ENCODE data around the gene MVD. TPM values are rescaled to one million over a fixed set of nuclear protein-coding genes. Genes with fewer than 3 reads are reported as not detected.

The MVD gene
- total RNA-seq, 1 experiment from 2014 or later: 38.3 TPM

GRCh38 chr16:88651989-88652761 lies 10.7 kb downstream of the MVD start:
- no peaks in the 10 kb centered on the region for H3K79me2 ChIP-seq (ENCODE audit: low read length)
- BruUV-seq (replicated peaks): TSS peak; percentile 49
- CTCF ChIA-PET: no interaction called here
- no peak overlapping the region for H3K27ac ChIP-seq (ENCODE audit: low read length)
- no peak overlapping the region for H3K4me2 ChIP-seq (ENCODE audit: low read length)
- ATAC-seq: no peak
- no peak overlapping the region for H3K9ac ChIP-seq (ENCODE audit: low read length)
- H3F3A ChIP-seq (ENCODE audit: low read length, unreplicated experiment): no peaks in the 10 kb centered on the region
- H2AFZ ChIP-seq (ENCODE audit: low read length): no peak overlapping the region
- intact Hi-C loops (cut with micrococcal nuclease): no loop called here
- no peaks in the 10 kb centered on the region for H3K9me2 ChIP-seq (replicated peaks; ENCODE audit: low read length)
- DNase-seq: no peak
- TF ChIP-seq EZH2phosphoT487 (IDR thresholded peaks at IDR 0.05; ENCODE audit: borderline replicate concordance, low read length): no peak
- TF ChIP-seq, protein P1, sequence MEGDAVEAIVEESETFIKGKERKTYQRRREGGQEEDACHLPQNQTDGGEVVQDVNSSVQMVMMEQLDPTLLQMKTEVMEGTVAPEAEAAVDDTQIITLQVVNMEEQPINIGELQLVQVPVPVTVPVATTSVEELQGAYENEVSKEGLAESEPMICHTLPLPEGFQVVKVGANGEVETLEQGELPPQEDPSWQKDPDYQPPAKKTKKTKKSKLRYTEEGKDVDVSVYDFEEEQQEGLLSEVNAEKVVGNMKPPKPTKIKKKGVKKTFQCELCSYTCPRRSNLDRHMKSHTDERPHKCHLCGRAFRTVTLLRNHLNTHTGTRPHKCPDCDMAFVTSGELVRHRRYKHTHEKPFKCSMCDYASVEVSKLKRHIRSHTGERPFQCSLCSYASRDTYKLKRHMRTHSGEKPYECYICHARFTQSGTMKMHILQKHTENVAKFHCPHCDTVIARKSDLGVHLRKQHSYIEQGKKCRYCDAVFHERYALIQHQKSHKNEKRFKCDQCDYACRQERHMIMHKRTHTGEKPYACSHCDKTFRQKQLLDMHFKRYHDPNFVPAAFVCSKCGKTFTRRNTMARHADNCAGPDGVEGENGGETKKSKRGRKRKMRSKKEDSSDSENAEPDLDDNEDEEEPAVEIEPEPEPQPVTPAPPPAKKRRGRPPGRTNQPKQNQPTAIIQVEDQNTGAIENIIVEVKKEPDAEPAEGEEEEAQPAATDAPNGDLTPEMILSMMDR (conservative IDR thresholded peaks at IDR 0.05; ENCODE audit: low read depth, low read length): no peak
- TF ChIP-seq EZH2 (IDR thresholded peaks at IDR 0.05; ENCODE audit: low read length, unreplicated experiment): no peak
- H3K36me3 ChIP-seq (ENCODE audit: low read depth, low read length): no peaks in the 10 kb centered on the region
- no peaks in the 10 kb centered on the region for H3K27me3 ChIP-seq (ENCODE audit: low read length)
- no peaks in the 10 kb centered on the region for H4K20me1 ChIP-seq (ENCODE audit: low read length)
- no peak overlapping the region for H3K4me3 ChIP-seq (ENCODE audit: low read length)
- no peaks in the 10 kb centered on the region for H3K4me1 ChIP-seq (ENCODE audit: insufficient read depth, low read length)
- POLR2A ChIA-PET (ENCODE audit: unreplicated experiment): no interaction called here
- no peaks in the 10 kb centered on the region for H3K9me3 ChIP-seq (ENCODE audit: low read length)

DNA sequence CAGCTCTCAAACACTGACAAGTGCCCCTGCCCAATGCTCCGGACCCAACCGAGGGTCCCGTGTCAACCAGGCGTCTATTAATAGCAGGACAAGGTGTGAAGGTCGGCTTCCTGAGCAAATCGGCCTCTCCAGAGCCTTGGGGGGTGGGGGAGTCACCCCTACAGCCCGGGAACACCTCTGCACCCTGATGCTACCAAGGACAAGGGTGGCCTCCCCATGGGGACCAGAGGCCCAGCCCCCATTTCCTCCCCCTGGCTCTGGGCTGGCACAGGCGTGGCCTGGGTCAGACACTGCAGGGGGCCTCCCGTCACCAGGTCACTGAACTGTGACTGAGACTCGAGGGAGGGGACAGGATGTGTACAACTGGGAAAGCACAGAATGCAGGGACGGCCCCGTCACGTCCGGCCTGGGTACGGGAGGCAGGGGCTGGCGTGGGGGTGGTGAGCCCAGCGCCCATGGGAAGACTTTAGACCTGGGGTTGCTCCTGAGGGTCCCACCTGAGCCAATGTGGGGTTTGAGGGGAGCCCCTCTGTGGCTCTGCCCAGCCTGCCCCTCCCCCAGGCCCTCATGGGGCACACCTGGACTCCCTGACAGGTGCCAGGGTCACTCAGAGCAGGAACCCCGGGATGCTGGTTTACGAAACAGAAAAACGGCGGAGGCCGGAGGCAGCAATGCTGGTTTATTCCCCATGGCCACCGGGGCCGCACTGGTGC lies 11.5 kb downstream of the MVD start:
- Histone ChIP-seq H3K4me2 (ENCODE audit: low read length) (no peak overlapping the region), H3K27ac (ENCODE audit: low read length) (no peak overlapping the region), H3K4me1 (ENCODE audit: insufficient read depth, low read length) (no peaks in the 10 kb centered on the region), H3K9ac (ENCODE audit: low read length) (no peak overlapping the region), H3K36me3 (ENCODE audit: low read depth, low read length) (no peaks in the 10 kb centered on the region), H3K4me3 (ENCODE audit: low read length) (no peak overlapping the region), H2AFZ (ENCODE audit: low read length) (no peak overlapping the region), H4K20me1 (ENCODE audit: low read length) (no peaks in the 10 kb centered on the region), H3K9me2 (replicated peaks; ENCODE audit: low read length) (no peaks in the 10 kb centered on the region), H3K79me2 (ENCODE audit: low read length) (no peaks in the 10 kb centered on the region), H3F3A (ENCODE audit: low read length, unreplicated experiment) (no peaks in the 10 kb centered on the region), H3K27me3 (ENCODE audit: low read length) (no peaks in the 10 kb centered on the region), H3K9me3 (ENCODE audit: low read length) (no peaks in the 10 kb centered on the region)
- no TSS peak for BruUV-seq (replicated peaks)
- no peak for TF ChIP-seq EZH2phosphoT487 (IDR thresholded peaks at IDR 0.05; ENCODE audit: borderline replicate concordance, low read length)
- TF ChIP-seq, protein P1 (conservative IDR thresholded peaks at IDR 0.05; ENCODE audit: low read depth, low read length): no peak
- no peak for TF ChIP-seq EZH2 (IDR thresholded peaks at IDR 0.05; ENCODE audit: low read length, unreplicated experiment)
- DNase-seq (no peak), ATAC-seq (no peak)
- POLR2A ChIA-PET (ENCODE audit: unreplicated experiment): no interaction called here
- CTCF ChIA-PET: no interaction called here
- intact Hi-C loops (cut with micrococcal nuclease): no loop called here

- TF ChIP-seq EZH2 (IDR thresholded peaks at IDR 0.05; ENCODE audit: low read length, unreplicated experiment) (no peak), EZH2phosphoT487 (IDR thresholded peaks at IDR 0.05; ENCODE audit: borderline replicate concordance, low read length) (no peak)
- TF ChIP-seq, protein P1 (conservative IDR thresholded peaks at IDR 0.05; ENCODE audit: low read depth, low read length): no peak
- POLR2A ChIA-PET (ENCODE audit: unreplicated experiment): no interaction called here
- Histone ChIP-seq H3F3A (ENCODE audit: low read length, unreplicated experiment) (no peaks in the 10 kb centered on the region), H3K79me2 (ENCODE audit: low read length) (no peaks in the 10 kb centered on the region), H2AFZ (ENCODE audit: low read length) (no peak within 1 kb of the TSS), H3K9me2 (replicated peaks; ENCODE audit: low read length) (no peaks in the 10 kb centered on the region), H3K27me3 (ENCODE audit: low read length) (no peaks in the 10 kb centered on the region), H3K4me1 (ENCODE audit: insufficient read depth, low read length) (no peaks in the 10 kb centered on the region), H3K4me3 (ENCODE audit: low read length) (no peak within 1 kb of the TSS), H3K36me3 (ENCODE audit: low read depth, low read length) (no peaks in the 10 kb centered on the region), H3K27ac (ENCODE audit: low read length) (no peak within 1 kb of the TSS), H3K4me2 (ENCODE audit: low read length) (no peak within 1 kb of the TSS), H3K9ac (ENCODE audit: low read length) (no peak within 1 kb of the TSS), H3K9me3 (ENCODE audit: low read length) (no peaks in the 10 kb centered on the region), H4K20me1 (ENCODE audit: low read length) (no peaks in the 10 kb centered on the region)
- CTCF ChIA-PET: no interaction called here
- intact Hi-C loops (cut with micrococcal nuclease): no loop called here
- no peak for ATAC-seq
- no peak for DNase-seq
- BruUV-seq (replicated peaks): no TSS peak
Observed at GRCh38 chr16:88650749-88651275, 12.1 kb downstream of the MVD start, which contains the start of gene CYBA. CYBA (minus strand) TSS chr16:88651053; CDS start chr16:88651013, 40 bp downstream.
